GM18858 (cell line): ENCODE measurements around the gene RIPOR2.

Experiments
- ATAC-seq: cut with Tn5 transposase; IDR thresholded peaks from one replicate; pipeline ENCODE4 v1.9.1; 2021; ENCODE audit not compliant: unreplicated experiment

Gene RIPOR2

GRCh38 chr6:24824142-24824938, 111.4 kb downstream of the RIPOR2 start:
- ATAC-seq, result no peak

DNA sequence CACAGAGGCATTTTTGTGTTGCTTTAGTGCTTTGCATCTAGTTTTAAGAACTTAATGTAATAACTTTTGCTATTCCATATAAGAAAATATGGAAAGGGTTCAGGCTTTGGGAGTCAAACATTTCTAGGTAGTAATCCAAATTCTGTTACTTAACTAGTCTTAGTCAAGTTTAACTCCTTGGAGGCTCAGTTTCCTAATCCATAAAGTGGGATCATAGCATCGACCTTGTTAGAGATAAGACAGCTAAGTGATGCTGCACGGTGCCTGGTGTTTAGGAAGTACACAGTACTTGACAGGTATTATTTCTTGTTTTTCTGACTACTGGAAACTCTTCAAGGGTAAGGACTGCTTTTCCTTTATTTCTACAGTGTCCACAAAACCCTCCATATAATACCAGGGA, 112.6 kb downstream of the RIPOR2 start:
- ATAC-seq, result no peak

DNA sequence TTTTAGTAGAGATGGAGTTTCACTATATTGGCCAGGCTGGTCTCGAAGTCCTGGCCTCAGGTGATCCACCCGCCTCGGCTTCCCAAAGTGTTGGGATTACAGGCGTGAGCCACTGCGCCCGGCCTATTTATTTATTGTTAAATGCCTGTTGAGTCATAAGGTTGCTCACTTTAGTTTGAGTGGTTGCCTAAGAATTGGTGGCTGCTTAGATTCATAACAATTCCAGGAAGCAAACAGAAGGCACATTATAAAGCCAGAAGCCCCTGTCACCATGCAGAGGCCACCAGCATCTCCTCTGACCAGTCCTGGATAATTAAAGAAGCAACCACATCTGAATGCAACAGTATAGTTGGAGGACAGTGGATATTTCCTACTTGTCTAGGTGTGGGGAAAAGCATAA, 113.1 kb downstream of the RIPOR2 start:
- ATAC-seq, result no peak

GRCh38 chr6:24821860-24822444, 113.8 kb downstream of the RIPOR2 start:
- ATAC-seq, result no peak

GRCh38 chr6:24818346-24818745, 117.4 kb downstream of the RIPOR2 start:
- no peak for ATAC-seq

DNA sequence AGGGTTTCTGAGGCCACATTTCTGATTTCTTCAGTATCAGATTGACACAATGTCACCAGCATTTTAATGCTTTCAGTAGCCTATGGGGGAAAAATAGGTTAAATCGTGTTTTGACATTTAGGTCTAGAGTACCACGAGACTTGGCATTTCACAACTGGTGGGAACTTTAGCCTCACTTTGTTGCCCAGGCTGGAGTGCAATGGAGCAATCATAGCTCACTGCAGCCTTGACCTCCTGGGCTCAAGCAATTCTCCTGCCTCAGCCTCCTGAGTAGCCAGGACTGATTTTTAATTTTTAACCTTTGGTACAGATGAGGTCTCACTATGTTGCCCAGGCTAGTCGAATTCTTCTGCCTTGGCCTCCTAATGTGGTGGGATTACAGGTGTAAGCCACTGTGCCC, 126.0 kb downstream of the RIPOR2 start:
- ATAC-seq, result no peak

- no peak for ATAC-seq
These were observed 128.2 kb downstream of the RIPOR2 start for GRCh38 chr6:24807584-24807983.

DNA sequence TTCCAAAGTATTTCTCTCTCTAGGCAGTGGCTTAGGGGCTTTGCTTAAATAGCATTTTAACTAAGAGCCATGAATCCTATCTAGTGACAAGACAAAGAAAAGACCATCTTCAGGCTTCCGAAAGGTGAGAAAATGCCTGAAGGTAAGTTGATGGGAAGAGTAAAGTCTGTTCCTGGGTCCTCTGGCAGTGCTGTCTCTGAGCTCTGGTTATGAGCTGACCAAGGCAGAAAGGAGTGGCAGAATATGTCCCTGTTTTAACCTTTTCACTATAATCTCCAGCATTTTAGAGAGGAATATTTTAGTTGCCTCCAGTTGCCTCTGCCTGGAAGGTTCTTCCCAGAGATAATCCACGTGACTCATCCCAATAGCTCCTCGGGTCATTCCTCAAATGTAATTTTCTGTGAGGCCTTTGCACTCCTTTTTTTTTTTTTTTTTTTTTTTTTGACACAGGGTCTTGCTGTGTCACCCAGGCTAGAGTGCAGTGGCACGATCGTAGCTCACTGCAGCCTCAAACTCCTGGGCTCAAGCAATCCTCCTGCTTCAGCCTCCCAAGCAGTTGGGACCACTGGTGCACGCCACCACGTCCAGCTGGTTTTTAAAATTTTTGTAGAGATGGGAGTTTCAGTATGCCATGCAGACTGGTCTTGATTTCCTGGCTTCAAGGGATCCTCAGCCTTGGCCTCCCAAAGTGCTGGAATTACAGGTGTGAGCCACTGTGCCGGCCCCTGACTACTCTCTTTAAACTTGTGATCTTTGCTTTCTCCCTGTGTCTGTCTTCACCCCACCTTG, 133.3 kb downstream of the RIPOR2 start:
- no peak for ATAC-seq

DNA sequence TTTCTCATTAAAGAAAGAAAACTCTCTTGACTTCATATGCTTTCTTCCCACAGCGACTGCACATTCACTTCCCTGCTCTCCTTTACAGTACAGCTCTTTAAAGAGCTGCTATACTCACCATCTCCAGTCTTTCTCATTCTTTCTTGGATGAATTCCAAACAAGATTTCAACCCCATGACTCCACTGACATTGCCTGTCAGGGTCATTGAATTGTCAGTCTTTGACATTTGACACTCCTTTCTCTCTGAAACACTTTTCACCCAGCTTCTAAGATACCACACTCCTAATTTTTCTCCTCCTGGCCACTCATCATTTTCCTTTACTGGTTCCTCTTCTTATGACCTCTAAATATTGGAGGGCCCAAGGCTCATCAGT, 136.2 kb downstream of the RIPOR2 start:
- no peak for ATAC-seq

- no peak for ATAC-seq
These were observed 136.8 kb downstream of the RIPOR2 start, which contains the start of gene ARMH2 for GRCh38 chr6:24798740-24799540. Gene ARMH2, minus strand, starts transcription at chr6:24798917. Its CDS starts 60 bp downstream, at chr6:24798857.

DNA sequence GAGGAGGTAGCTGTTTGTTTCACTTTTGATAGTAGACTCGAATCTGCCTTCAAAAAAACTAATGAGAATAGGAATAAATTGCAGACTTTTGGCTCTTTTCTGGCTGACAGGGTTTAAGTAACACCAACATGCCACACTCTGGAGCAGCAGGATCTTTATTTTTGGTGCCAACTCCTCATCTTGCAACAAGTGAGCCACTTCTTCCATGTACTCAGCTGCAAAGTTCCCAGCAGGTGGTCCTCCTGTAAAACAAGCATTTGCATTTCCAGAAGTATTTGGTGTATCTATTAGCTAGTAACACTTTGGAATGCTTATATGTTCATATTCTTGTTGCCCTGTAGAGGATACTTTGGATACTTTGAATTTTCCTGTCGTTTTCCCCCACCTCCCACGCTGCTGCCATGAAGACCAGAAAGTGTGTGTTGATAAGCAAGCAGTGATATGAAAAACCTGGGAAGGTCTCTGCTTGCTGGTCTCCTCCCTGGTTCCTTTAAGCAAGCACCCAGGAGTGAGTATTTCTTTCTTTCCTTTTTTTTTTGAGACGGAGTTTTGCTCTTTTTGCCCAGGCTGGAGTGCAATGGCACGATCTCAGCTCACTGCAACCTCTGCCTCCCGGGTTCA, 138.1 kb downstream of the RIPOR2 start:
- ATAC-seq, result no peak

DNA sequence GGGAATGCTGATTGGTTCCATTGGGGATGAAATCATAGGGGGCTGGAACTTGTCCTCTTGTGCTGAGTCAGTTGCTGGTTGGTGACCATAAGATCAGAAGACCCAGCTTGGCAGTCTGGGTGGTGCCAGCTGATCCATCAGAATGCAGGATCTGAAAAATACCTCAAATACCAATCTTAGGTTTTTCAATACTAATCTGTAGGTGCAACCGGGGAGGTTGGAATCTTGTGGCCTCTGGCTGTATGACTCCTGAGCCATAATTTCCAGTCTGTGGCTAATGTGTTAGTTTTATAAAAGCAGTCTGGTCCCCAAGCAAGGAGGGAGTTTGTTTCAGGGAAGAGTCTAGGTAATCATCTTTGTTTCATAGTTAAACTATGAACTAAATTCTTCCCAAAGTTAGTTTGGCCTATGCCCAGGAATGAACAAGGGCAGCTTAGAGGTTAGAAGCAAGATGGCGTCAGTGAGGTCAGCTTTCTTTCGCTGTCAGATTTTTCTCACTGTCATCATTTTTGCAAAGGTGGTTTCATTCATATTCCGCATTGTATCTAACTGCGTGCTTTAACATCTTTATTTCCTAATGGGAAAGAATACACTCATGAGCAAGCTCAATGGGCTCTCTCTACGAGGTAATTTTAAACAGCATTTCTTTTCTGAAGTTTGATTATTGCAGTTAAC, 139.0 kb downstream of the RIPOR2 start:
- no peak for ATAC-seq

DNA sequence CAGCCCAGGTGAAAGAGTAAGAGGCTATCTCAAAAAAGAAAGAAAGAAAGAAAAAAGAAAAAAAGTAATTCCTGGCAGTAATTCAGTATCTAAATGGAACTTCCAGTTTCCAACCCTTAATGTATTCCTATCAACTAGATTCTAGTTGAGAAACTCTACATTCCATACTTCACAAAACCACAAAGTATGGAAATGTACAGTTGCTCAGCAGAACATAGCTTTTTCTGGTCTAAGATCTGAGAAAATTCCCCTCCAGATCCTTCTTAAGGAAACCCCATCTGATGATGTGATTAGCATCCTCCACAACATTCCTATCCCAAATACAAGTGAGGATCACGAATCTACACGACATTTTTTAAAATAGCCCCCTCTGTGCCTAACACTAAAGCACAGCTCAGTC, 140.7 kb downstream of the RIPOR2 start:
- no peak for ATAC-seq

DNA sequence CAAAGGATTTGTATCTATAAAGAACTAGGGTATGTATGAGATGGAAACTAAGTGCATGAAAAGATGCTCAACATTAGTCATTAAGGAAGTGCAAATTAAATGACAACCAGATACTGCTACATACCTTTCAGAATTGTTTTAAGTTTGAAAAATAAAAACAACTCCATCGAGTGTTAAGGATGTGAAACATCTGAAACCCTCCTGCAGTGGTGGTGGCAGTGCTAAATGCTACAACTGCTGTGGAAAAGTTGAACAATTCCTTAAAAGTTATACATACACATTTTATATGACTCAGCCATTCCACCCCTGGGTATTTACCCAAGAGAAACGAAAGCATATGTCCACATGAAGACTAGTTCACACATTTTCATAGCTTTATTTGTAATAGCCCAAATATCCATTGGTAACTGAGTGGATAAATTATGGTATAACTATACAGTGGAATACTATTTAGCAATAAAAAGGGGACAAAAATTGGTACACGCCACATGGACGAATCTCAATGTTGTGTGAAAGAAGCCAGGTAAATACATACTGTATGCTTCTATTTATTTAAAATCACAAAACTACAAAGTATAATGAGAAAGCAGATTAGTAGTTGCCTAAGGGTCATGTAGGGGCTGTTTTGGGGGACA, 147.6 kb downstream of the RIPOR2 start:
- ATAC-seq, result no peak

DNA sequence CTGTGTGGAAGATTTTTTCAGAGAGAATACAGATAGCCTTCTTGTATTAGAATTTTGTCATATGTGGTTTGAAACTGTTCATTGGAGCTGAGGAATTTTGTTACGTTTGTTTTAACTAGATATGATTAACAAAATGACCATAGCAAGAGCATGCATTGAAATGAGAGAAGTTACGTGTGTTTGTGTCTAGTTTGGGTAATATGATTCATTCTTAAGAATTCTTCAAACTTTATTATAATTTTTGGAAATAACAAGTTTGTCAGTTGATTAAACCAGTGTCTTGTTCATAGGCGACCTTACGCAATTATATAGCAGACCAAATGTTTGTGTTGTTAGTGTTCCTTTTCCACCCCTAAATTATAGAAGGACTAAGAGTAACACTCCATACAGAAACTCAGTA, 155.6 kb downstream of the RIPOR2 start:
- ATAC-seq, result no peak

- ATAC-seq, result no peak
These were observed 156.2 kb downstream of the RIPOR2 start for GRCh38 chr6:24779416-24780016.

DNA sequence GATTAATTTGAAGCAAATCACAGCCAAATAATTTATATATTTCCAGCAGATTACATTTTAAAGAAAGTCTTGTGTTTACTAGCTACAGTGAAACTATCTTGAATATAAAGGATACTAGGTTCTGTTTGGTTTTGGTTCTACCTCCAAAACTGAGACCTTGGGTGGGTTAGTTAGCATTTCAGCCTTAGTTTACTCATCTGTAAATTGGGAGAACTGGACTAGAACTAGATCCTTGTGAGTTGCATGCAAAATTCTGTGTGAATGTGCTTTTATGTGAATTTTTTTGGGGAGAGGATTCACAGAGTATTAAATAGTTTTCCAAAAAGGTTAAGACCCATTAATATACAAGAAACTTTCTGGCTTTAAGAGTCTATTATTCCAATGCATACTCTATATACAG, 156.9 kb downstream of the RIPOR2 start:
- no peak for ATAC-seq

DNA sequence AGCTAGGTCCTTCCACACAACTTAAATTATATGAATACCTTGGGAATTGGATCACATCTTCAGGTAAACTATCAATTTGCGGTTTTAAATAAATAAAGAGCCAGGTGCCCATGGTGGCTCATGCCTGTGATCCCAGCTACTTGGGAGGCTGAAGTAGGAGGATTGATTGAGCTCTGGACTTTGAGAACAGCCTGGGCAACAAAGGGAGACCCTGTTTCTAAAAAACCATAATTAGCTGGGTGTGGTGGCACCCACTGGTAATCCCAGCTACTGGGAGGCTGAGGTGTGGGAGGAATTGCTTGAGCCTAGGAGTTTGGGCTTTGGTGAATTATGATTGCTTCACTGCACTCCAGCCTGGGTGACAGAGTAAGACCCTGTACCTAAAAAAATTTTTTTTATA, 157.6 kb downstream of the RIPOR2 start:
- no peak for ATAC-seq

DNA sequence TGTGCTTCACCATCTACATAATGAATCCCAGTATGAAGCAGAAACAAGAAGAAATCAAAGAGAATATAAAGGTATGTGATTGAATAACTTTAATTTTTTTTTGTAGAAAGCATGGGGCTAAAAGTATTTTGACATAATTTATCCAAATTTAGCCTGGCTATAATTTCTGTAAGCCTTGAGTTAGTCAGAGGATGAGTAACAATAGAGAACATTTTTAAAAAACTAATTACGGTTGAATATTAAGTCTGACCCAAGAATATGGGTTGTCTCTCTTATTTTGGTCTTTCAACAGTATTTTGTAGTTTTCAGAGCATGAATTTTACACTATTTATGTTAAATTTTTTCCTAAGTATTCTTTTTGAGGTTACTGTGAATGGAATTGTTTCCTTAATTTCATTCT, 158.5 kb downstream of the RIPOR2 start:
- no peak for ATAC-seq
